MCF 10A (cell line): ENCODE measurements around the gene NOP14. TPM values are rescaled to one million over a fixed set of nuclear protein-coding genes. Genes with fewer than 3 reads are reported as not detected.

ENCODE experiments used
- BruUV-seq: library from RNA; stranded (reverse); fragments of 400-500 nt; replicated peaks from 2 replicates; lab custom pipeline; 2021; lab: Mats Ljungman, UMichigan
- CTCF ChIA-PET: fragments of 300-600 bp; sonication (Branson Sonifier 250); formaldehyde crosslinking; extraction: SDS; loops from one replicate; lab custom pipeline; 2021; ENCODE audit warnings: antibody characterized with exemption, inconsistent platforms; lab: Yijun Ruan, JAX
- POLR2A ChIA-PET: fragments of 300-600, 350-650 bp; sonication (Branson Sonifier 250); formaldehyde crosslinking; extraction: SDS; loops from one replicate; lab custom pipeline; 2020; ENCODE audit warnings: antibody characterized with exemption, inconsistent platforms; lab: Yijun Ruan, JAX
- DNase-seq: peaks from one replicate; pipeline ENCODE4 v3.0.0-alpha.2; 2018; ENCODE audit not compliant: unreplicated experiment
- H3K27ac Mint-ChIP-seq: one replicate; pipeline ENCODE4 v1.8.0; 2022; ENCODE audit warnings: mild to moderate bottlenecking, low read depth, mixed read lengths; ENCODE audit not compliant: unreplicated experiment
- H3K27me3 Mint-ChIP-seq: one replicate; pipeline ENCODE4 v1.8.0; 2022; ENCODE audit warnings: mixed read lengths; ENCODE audit not compliant: insufficient read depth, unreplicated experiment
- H3K36me3 Mint-ChIP-seq: one replicate; pipeline ENCODE4 v1.8.0; 2022; ENCODE audit warnings: mild to moderate bottlenecking, moderate library complexity, mixed read lengths; ENCODE audit not compliant: insufficient read depth, unreplicated experiment
- H3K4me1 Mint-ChIP-seq: one replicate; pipeline ENCODE4 v1.8.0; 2022; ENCODE audit warnings: mixed read lengths; ENCODE audit not compliant: insufficient read depth, unreplicated experiment
- H3K4me3 Mint-ChIP-seq: one replicate; pipeline ENCODE4 v1.8.0; 2022; ENCODE audit warnings: mild to moderate bottlenecking, moderate library complexity, mixed read lengths; ENCODE audit not compliant: unreplicated experiment
- H3K9me3 Mint-ChIP-seq: one replicate; pipeline ENCODE4 v1.8.0; 2022; ENCODE audit warnings: mixed read lengths; ENCODE audit not compliant: unreplicated experiment
- intact Hi-C: fragments of 100-400 bp; cut with micrococcal nuclease; formaldehyde crosslinking; loops from 2 replicates; pipeline ENCODE4 v1.14.1; 2022
- total RNA-seq: library from RNA; stranded (reverse); gene quantifications from 2 replicates; pipeline ENCODE4 v1.2.3, GENCODE V29; 2022
- TF ChIP-seq, protein P1 (sequence below): fragments of 200-600 bp; IDR thresholded peaks from one replicate; pipeline ENCODE4 v1.8.0; 2022; ENCODE audit warnings: antibody characterized with exemption, mild to moderate bottlenecking; ENCODE audit not compliant: unreplicated experiment

NOP14 gene
- total RNA-seq, 1 experiment from 2014 or later = 65.6 TPM

DNA sequence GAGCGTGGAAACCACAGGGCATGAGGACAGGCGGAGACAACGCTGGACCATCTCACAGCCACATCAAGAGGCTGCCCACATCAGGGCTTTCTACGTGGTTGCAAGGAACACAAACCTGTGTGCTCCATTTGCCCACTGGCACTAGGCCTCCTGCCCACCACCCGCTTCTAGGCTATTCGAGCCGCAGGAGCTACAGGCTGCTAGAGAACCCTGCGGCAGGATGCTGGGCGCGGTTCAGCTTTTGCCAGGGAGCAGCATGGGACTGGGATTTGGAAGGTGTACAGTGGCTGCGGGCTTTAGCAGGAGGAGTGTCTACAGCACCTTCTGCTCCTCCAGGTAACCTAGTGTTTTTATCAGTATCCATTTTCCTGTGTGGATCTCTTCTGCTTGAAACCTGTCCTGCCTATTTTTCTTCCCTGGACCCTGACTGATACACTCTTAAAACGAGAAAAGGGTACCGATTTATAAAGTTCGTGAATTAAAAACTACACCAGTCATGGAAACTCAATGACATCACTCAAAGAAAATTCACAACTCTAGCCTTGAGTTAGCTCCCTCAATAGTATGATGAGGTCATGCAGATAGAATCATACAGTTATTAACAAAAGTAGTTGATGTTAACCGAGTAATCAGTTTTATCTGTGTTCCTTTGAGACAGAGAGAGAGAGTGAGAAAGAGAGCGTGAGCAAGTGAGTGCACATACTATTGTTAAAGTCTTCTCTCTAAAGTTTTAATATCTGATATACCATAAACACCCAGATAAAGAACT lies 12.8 kb downstream of the NOP14 start:
- Mint-ChIP-seq H3K27me3 (no peaks in the 10 kb centered on the region), H3K36me3 (peaks cover 92% of the 10 kb centered on the region), H3K4me1 (peaks cover 10% of the 10 kb centered on the region), H3K4me3 (no peak overlapping the region), H3K9me3 (no peaks in the 10 kb centered on the region), H3K27ac (no peak overlapping the region)
- BruUV-seq = no TSS peak
- DNase-seq = no peak
- intact Hi-C loops = no loop called here
- TF ChIP-seq, protein P1, sequence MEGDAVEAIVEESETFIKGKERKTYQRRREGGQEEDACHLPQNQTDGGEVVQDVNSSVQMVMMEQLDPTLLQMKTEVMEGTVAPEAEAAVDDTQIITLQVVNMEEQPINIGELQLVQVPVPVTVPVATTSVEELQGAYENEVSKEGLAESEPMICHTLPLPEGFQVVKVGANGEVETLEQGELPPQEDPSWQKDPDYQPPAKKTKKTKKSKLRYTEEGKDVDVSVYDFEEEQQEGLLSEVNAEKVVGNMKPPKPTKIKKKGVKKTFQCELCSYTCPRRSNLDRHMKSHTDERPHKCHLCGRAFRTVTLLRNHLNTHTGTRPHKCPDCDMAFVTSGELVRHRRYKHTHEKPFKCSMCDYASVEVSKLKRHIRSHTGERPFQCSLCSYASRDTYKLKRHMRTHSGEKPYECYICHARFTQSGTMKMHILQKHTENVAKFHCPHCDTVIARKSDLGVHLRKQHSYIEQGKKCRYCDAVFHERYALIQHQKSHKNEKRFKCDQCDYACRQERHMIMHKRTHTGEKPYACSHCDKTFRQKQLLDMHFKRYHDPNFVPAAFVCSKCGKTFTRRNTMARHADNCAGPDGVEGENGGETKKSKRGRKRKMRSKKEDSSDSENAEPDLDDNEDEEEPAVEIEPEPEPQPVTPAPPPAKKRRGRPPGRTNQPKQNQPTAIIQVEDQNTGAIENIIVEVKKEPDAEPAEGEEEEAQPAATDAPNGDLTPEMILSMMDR = no peak
- CTCF ChIA-PET = interaction anchor here (1.4 to 4.2 kb wide), 2 partner anchors 13 to 186 kb away, joined by 5 to 30 read pairs; no protein-coding TSS in a partner anchor
- POLR2A ChIA-PET = interaction anchor here (5.2 kb wide), 1 partner anchor 12 kb away, joined by 36 read pairs; the partner anchor contains the start of genes GRK4 and NOP14

DNA sequence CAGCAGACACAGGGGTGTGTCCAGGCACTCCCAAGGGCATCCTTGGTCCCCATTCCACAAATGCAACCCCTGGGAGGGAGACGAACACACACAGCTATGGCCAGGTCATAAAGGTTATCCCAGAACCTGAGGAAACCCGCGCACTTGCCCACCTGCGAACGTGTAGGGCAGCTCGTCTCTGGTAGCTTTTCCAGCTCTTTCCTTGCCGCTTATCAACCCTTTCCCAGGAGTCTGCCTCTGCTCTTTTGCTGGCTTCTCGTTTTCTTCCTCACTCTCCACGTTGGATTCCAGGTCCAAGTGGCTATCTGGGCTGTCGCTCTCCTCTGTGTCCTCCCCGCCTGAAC lies 13.5 kb downstream of the NOP14 start:
- Mint-ChIP-seq H3K4me1 (peaks cover 10% of the 10 kb centered on the region), H3K4me3 (no peak overlapping the region), H3K9me3 (no peaks in the 10 kb centered on the region), H3K36me3 (peaks cover 95% of the 10 kb centered on the region), H3K27ac (no peak overlapping the region), H3K27me3 (no peaks in the 10 kb centered on the region)
- ChIA-PET CTCF (interaction anchor here (1.1 to 4.2 kb wide), 6 partner anchors 8 to 186 kb away, joined by 3 to 30 read pairs (median 5); no protein-coding TSS in a partner anchor), POLR2A (interaction anchor here (3.2 to 5.2 kb wide), 2 partner anchors 12 to 13 kb away, joined by 36 to 43 read pairs; partner anchors contain the start of genes GRK4 and NOP14)
- no peak for DNase-seq
- intact Hi-C loops = no loop called here
- TF ChIP-seq, protein P1 = no peak
- BruUV-seq = no TSS peak

DNA sequence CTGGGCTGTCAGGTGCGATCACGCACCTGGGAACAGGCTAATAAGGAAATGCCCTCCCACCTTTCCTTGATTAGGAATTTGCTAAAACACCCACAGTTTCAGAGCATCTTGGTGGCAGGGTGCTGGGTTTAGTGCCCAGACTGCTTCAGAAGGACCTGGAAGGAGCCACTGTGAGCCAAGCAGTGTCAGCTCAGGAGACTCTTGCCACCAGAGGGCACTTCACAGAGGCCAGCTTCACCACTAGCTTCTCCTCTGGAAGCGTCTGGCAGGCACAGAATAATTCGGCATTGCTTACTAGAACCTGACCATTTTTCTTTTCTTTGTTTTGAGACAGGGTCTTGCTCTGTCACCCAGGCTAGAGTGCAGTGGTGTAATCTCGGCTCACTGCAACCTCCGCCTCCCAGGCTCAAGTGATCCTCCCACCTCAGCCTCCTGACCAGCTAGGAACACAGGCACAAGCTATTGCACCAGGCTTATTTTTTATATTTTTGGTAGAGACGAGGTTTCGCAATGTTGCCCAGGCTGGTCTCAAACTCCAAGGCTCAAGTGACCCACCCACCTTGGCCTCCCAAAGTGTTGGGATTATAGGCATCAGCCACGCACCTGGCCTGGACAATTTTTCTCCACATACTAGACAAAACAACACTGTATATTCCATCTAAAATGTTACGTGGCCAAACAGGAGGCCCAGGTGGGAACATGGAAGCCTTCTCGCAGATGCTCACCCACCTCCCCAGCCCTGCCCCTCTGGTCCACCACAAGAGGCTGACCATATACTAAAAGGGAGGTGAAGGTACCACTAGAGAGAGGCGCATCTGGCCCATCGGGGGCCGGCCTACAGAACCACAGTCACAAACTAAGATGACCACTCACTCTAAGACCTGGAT lies 14.1 kb downstream of the NOP14 start:
- Mint-ChIP-seq H3K36me3 (peaks cover 95% of the 10 kb centered on the region), H3K27ac (no peak overlapping the region), H3K4me3 (no peak overlapping the region), H3K4me1 (peaks cover 10% of the 10 kb centered on the region), H3K27me3 (no peaks in the 10 kb centered on the region), H3K9me3 (no peaks in the 10 kb centered on the region)
- TF ChIP-seq, protein P1 = peak; percentile 25
- POLR2A ChIA-PET = interaction anchor here (1.2 to 5.2 kb wide), 3 partner anchors 12 to 17 kb away, joined by 4 to 43 read pairs (median 36); partner anchors contain the start of genes GRK4 and NOP14
- BruUV-seq = no TSS peak
- DNase-seq = peak; percentile 42
- CTCF ChIA-PET = interaction anchor here (0.6 to 4.2 kb wide), 12 partner anchors 9 to 1229 kb away, joined by 3 to 30 read pairs (median 4); no protein-coding TSS in a partner anchor
- intact Hi-C loops = no loop called here
